Neuron (in vitro differentiated cells): ENCODE measurements around the gene TNFAIP3.
"Not testable (repeated sequence)": the region's sequence is repeated elsewhere in the genome, so short reads cannot be mapped to it uniquely, and the experiment has no call there.

Source experiments
- H2AFZ ChIP-seq: one replicate; pipeline ENCODE4 v1.6.1; 2013; ENCODE audit warnings: low read depth, mild to moderate bottlenecking, inconsistent platforms, low read length, moderate library complexity
- H3K27me3 ChIP-seq: one replicate; pipeline ENCODE4 v1.6.1; 2013; ENCODE audit warnings: low read length; ENCODE audit not compliant: insufficient read depth
- H3K36me3 ChIP-seq: one replicate; pipeline ENCODE4 v1.6.1; 2013; ENCODE audit warnings: low read length; ENCODE audit not compliant: insufficient read depth
- H3K4me1 ChIP-seq: one replicate; pipeline ENCODE4 v1.6.1; 2013; ENCODE audit warnings: low read length; ENCODE audit not compliant: insufficient read depth
- H3K4me3 ChIP-seq: 2 replicates; pipeline ENCODE4 v1.5.1; 2013; ENCODE audit warnings: mild to moderate bottlenecking, low read length, moderate library complexity
- H3K9me3 ChIP-seq: one replicate; pipeline ENCODE4 v1.6.1; 2013; ENCODE audit warnings: low read length

TNFAIP3 gene

DNA sequence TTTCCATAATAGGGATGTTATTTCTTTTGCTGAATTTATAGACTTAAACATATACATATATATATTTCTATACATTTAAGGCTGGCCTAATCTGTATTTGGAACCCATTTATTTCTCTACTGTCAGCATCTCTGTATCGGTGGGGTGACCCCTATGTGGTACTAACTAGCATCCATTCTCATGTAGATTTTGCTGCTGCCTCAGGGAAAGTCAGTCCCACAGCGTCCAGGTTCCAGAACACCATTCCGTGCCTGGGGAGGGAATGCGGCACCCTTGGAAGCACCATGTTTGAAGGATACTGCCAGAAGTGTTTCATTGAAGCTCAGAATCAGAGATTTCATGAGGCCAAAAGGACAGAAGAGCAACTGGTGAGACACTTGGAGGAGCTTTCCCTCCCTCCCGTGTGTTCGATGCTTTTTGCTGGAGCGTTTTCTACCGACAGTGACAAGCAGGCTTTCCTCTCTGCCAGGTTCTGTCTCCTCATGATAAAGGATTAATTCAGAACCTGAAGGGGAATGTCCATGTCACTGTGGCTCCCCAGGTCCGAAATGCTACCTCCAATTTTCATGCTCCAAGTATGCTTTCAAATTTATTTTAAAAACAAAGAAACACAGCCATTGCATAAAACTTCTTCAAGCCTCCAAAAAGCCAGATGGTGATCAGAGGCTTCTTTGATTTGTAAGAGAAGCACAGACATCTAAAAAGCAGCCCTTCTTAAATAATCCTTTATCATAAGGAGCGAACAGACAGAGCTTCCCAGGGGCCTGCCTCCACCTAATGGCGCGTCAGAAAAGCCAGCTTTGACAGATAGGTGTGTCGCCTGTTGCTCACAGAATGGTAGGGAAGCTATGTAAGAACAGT, 13.1 kb downstream of the TNFAIP3 start:
- Histone ChIP-seq H3K4me3 (no peak overlapping the region), H3K4me1 (no peaks in the 10 kb centered on the region), H3K9me3 (no peaks in the 10 kb centered on the region), H3K36me3 (peaks cover 6% of the 10 kb centered on the region), H3K27me3 (no peaks in the 10 kb centered on the region), H2AFZ (no peak overlapping the region)

DNA sequence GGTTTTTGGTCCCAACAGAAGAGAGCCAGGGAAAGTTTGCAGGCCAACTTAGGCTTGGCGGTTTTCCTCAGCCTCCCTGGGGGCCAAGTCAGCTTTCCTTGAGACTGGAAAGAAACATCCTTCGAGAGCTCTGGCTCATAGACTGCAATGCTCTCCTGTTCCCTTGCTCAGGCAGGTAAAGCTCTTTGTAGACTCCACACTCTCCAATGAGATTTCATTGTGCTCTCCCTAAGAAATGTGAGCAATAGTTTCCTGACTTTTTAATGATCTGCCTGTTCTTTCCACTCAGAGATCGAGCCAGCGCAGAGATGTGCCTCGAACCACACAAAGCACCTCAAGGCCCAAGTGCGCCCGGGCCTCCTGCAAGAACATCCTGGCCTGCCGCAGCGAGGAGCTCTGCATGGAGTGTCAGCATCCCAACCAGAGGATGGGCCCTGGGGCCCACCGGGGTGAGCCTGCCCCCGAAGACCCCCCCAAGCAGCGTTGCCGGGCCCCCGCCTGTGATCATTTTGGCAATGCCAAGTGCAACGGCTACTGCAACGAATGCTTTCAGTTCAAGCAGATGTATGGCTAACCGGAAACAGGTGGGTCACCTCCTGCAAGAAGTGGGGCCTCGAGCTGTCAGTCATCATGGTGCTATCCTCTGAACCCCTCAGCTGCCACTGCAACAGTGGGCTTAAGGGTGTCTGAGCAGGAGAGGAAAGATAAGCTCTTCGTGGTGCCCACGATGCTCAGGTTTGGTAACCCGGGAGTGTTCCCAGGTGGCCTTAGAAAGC, 13.9 kb downstream of the TNFAIP3 start:
- H2AFZ ChIP-seq, result no peak overlapping the region
- H3K4me1 ChIP-seq, result no peaks in the 10 kb centered on the region
- peaks cover 6% of the 10 kb centered on the region for H3K36me3 ChIP-seq
- no peaks in the 10 kb centered on the region for H3K9me3 ChIP-seq
- no peak overlapping the region for H3K4me3 ChIP-seq
- no peaks in the 10 kb centered on the region for H3K27me3 ChIP-seq

DNA sequence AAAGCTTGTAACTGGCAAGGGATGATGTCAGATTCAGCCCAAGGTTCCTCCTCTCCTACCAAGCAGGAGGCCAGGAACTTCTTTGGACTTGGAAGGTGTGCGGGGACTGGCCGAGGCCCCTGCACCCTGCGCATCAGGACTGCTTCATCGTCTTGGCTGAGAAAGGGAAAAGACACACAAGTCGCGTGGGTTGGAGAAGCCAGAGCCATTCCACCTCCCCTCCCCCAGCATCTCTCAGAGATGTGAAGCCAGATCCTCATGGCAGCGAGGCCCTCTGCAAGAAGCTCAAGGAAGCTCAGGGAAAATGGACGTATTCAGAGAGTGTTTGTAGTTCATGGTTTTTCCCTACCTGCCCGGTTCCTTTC, 14.4 kb downstream of the TNFAIP3 start:
- H3K4me1 ChIP-seq, result no peaks in the 10 kb centered on the region
- H3K27me3 ChIP-seq, result no peaks in the 10 kb centered on the region
- no peak overlapping the region for H3K4me3 ChIP-seq
- H3K9me3 ChIP-seq, result no peaks in the 10 kb centered on the region
- no peak overlapping the region for H2AFZ ChIP-seq
- peaks cover 6% of the 10 kb centered on the region for H3K36me3 ChIP-seq

DNA sequence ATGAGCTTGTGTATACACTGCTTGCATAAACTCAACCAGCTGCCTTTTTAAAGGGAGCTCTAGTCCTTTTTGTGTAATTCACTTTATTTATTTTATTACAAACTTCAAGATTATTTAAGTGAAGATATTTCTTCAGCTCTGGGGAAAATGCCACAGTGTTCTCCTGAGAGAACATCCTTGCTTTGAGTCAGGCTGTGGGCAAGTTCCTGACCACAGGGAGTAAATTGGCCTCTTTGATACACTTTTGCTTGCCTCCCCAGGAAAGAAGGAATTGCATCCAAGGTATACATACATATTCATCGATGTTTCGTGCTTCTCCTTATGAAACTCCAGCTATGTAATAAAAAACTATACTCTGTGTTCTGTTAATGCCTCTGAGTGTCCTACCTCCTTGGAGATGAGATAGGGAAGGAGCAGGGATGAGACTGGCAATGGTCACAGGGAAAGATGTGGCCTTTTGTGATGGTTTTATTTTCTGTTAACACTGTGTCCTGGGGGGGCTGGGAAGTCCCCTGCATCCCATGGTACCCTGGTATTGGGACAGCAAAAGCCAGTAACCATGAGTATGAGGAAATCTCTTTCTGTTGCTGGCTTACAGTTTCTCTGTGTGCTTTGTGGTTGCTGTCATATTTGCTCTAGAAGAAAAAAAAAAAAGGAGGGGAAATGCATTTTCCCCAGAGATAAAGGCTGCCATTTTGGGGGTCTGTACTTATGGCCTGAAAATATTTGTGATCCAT, 15.3 kb downstream of the TNFAIP3 start:
- Histone ChIP-seq H3K36me3 (peaks cover 6% of the 10 kb centered on the region), H3K4me1 (no peaks in the 10 kb centered on the region), H3K4me3 (no peak overlapping the region), H3K27me3 (no peaks in the 10 kb centered on the region), H3K9me3 (no peaks in the 10 kb centered on the region), H2AFZ (no peak overlapping the region)

DNA sequence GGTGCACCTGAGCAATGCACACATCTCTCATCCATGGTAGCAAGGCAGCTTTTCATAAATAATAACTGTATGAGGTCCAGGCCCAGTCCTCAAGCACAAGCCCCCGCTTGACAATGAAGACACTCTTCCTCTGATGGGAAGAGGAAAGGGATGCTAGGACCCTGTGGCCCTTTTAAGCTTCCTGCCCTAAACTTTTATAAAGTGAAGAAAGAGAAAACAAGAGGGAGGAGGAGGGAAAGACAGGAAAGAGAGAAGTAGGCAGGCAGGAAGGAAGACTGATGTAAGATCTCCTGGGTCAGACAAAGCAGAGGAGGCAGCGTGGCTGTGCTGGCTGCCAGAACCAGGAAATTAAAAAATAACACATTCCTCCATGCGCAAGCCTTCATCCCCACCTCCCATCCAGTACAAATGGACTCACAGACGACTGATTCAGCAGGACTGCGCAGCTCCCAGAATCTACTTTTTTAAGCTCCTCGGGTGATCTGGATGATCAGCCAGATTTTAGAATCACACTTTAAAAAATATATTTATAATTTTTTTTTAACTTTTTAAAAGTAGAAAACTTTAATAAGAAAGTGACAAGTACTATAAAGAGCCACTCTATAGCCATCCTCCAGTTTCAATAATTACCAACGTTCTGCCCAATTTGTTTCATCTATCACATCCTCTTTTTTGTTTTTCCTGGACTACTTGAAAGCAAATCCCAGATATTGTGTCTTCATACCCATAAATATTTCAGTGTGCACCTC, 16.5 kb downstream of the TNFAIP3 start:
- no peak overlapping the region for H3K4me3 ChIP-seq
- no peak overlapping the region for H2AFZ ChIP-seq
- no peaks in the 10 kb centered on the region for H3K4me1 ChIP-seq
- H3K9me3 ChIP-seq, result no peaks in the 10 kb centered on the region
- no peaks in the 10 kb centered on the region for H3K27me3 ChIP-seq
- peaks cover 6% of the 10 kb centered on the region for H3K36me3 ChIP-seq

DNA sequence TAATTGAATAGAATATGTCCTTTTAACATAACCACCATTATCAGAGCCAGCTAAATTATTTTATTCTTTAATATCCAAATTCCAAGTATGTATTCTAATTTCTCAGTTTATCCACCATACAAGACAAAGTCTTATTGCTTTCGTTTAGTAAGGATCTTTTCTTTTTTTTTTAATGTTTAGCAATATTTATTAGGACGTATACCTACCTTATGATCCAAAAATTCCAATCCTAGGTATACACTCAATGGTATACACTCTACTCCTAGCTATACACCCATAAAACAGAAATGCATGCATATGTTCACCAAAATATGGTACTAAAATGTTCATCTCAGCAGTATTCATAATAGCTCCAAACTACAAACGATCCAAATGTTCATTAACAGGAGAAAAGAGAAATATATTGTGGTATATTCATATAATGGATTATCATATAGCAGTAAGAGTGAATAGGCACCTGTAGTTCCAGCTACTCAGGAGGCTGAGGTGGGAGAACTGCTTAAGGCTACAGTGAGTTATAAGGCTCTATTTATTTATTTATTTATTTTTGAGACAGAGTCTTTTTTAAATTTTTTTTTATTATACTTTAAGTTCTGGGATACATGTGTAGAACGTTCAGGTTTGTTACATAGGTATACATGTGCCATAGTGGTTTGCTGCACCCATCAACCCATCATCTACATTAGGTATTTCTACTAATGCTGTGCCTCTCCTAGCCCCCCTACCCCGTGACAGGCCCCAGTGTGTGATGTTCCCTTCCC, 17.3 kb downstream of the TNFAIP3 start:
- Histone ChIP-seq H3K9me3 (no peaks in the 10 kb centered on the region), H3K4me3 (no peak overlapping the region), H3K4me1 (no peaks in the 10 kb centered on the region), H3K36me3 (peaks cover 6% of the 10 kb centered on the region), H2AFZ (no peak overlapping the region), H3K27me3 (no peaks in the 10 kb centered on the region)

DNA sequence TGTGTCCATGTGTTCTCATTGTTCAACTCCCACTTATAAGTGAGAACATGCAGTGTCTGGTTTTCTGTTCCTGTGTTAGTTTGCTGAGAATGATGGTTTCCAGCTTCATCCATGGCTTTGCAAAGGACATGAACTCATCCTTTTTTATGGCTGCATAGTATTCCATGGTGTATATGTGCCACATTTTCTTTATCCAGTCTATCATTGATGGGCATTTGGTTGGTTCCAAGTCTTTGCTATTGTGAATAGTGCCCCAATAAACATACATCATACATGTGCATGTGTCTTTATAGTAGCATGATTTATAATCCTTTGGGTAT, 17.8 kb downstream of the TNFAIP3 start:
- not testable (repeated sequence) for H2AFZ ChIP-seq, H3K36me3 ChIP-seq, H3K9me3 ChIP-seq, H3K4me3 ChIP-seq, H3K27me3 ChIP-seq, H3K4me1 ChIP-seq

DNA sequence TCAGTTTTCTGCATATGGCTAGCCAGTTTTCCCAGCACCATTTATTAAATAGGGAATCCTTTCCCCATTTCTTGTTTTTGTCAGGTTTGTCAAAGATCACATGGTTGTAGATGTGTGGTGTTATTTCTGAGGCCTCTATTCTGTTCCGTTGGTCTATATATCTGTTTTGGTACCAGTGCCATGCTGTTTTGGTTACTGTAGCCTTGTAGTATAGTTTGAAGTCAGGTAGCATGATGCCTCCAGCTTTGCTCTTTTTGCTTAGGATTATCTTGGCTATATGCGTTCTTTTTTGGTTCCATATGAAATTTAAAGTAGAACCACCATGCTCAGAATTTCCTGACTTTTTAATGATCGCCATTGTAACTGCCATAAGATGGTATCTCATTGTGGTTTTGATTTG, 19.2 kb downstream of the TNFAIP3 start:
- H3K4me1 ChIP-seq, H3K4me3 ChIP-seq, H3K27me3 ChIP-seq, H2AFZ ChIP-seq, H3K9me3 ChIP-seq, H3K36me3 ChIP-seq: not testable (repeated sequence)

DNA sequence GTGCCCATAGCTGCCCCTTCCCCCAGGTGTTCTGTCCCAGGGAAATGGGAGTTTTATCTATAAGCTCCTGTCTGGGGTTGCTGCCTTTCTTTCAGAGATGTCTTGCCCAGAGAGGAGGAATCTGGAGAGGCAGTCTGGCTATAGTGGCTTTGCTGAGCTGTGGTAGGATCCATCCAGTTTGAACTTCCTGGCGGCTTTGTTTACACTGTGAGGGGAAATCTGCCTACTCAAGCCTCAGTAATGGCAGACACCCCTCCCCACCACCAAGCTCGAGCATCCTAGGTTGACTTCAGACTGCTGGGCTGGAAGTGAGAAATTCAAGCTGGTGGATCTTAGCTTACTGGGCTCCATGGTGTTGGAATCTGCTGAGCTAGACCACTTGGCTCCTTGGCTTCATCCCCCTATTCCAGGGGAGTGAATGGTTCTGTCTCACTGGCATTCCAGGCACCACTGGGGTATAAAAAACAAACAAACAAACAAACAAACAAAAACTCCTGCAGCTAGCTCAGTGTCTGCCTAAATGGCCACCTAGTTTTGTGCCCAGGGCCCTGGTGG, 24.0 kb downstream of the TNFAIP3 start:
- no peak overlapping the region for H3K4me3 ChIP-seq
- H3K9me3 ChIP-seq, result no peaks in the 10 kb centered on the region
- no peaks in the 10 kb centered on the region for H3K27me3 ChIP-seq
- no peaks in the 10 kb centered on the region for H3K4me1 ChIP-seq
- H2AFZ ChIP-seq, result no peak overlapping the region
- H3K36me3 ChIP-seq, result no peaks in the 10 kb centered on the region

DNA sequence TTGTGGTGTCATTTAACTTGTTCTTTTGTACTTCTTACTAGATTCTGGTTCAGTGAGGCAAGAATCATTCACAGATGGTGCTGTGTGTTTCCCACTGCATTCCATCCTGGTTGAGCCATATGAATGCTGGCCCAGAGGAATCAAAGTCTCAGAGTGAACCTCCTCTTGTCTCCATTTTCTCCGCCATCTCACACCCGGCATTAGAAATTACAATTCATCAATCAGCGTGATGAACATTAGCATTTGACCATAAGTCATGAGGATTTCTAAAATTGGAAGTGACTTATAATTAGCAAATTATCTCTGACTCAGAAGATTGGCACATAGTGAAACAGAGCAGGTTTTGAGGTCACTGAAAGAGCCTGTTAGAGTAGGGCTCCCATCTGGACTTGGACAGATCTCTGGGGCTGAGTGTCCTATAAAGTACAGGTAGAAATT, 25.2 kb downstream of the TNFAIP3 start:
- Histone ChIP-seq H3K36me3 (no peaks in the 10 kb centered on the region), H3K27me3 (no peaks in the 10 kb centered on the region), H3K4me3 (no peak overlapping the region), H2AFZ (no peak overlapping the region), H3K9me3 (no peaks in the 10 kb centered on the region), H3K4me1 (no peaks in the 10 kb centered on the region)

DNA sequence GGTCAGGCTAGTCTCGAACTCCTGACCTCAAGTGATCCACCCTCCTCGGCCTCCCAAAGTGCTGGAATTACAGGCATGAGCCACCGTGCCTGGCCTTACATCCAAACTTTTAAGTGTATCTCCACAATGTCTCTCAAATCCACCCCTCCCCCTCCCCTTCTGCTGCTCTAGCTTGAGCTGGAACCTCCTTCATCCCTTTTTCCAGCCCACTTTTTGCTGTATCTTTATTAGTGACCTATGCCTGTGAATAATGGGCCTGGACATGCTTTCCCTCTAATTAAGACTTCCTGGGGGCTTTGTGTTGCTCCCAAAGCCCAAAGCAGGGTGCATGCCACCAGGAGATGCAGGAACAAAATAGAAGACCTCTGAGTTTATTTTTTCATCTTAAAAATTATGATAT, 26.1 kb downstream of the TNFAIP3 start:
- Histone ChIP-seq H3K9me3 (no peaks in the 10 kb centered on the region), H2AFZ (no peak overlapping the region)

DNA sequence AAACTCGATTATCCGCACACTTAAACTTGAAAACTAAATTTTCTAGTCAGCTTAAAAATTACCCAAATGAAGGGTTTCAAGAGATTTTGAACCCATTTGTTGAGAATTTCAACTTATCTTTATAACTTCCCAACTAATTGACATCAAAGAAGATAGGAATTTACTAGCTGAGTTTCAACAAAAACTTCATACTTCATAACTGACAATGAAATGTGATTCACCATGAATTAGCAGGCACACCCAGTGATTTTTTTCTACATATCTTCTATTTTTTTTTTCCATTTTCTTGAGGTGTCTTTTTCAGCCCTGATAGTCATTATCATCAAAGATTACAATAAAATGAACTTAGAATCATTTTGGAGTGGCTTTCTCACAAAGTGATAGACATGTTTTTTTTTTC, 26.7 kb downstream of the TNFAIP3 start:
- Histone ChIP-seq H3K36me3 (no peaks in the 10 kb centered on the region), H3K4me1 (no peaks in the 10 kb centered on the region), H2AFZ (no peak overlapping the region), H3K4me3 (no peak overlapping the region), H3K27me3 (no peaks in the 10 kb centered on the region), H3K9me3 (no peaks in the 10 kb centered on the region)

More for the DNA sequence above, 26.1 kb downstream of the TNFAIP3 start:
- Histone ChIP-seq H3K27me3 (no peaks in the 10 kb centered on the region), H3K4me1 (no peaks in the 10 kb centered on the region), H3K4me3 (no peak overlapping the region), H3K36me3 (no peaks in the 10 kb centered on the region)
